Lung (tissue), 12 donors: ENCODE measurements around the gene CNDP2. TPM values are rescaled to one million over a fixed set of nuclear protein-coding genes. Genes with fewer than 3 reads are reported as not detected.

Experiments
- ATAC-seq: fragments of 200-7000 bp; cut with Tn5 transposase; one replicate; pipeline ENCODE4 v1.9.1; 2020; ENCODE audit warnings: moderate number of reproducible peaks; ENCODE audit not compliant: insufficient read depth, low FRiP score
- DNase-seq, 3 donors: peaks; one replicate each; pipeline ENCODE4 v3.0.0-alpha.2; 2013 to 2017
- H3K27ac ChIP-seq, 2 donors: one replicate each; pipeline ENCODE4 v1.5.1; 2013; ENCODE audit warnings: mild to moderate bottlenecking in 2 of 2, moderate library complexity in 2 of 2, control low read depth in 1 of 2, inconsistent platforms in 1 of 2, low read depth in 1 of 2, low read length in 1 of 2
- H3K27me3 ChIP-seq, 3 donors: one replicate each; pipeline ENCODE4 v1.5.1; 2013; ENCODE audit warnings: low read length in 2 of 3; ENCODE audit not compliant: control insufficient read depth in 3 of 3, insufficient read depth in 3 of 3
- H3K36me3 ChIP-seq, 4 donors: one replicate each; pipeline ENCODE4 v1.5.1; 2013; ENCODE audit warnings: low read length in 4 of 4, mild to moderate bottlenecking in 1 of 4, moderate library complexity in 1 of 4; ENCODE audit not compliant: control insufficient read depth in 4 of 4, insufficient read depth in 4 of 4
- H3K4me1 ChIP-seq, 5 donors: one replicate each; pipeline ENCODE4 v1.5.1; 2013; ENCODE audit warnings: low read length in 5 of 5, mild to moderate bottlenecking in 2 of 5, moderate library complexity in 1 of 5; ENCODE audit not compliant: control insufficient read depth in 5 of 5, insufficient read depth in 5 of 5
- H3K4me3 ChIP-seq: one replicate; pipeline ENCODE4 v1.5.1; 2013; ENCODE audit warnings: mild to moderate bottlenecking, control low read depth, moderate library complexity
- H3K9ac ChIP-seq, 2 donors: one replicate each; pipeline ENCODE4 v1.5.1; 2013; ENCODE audit warnings: low read length in 2 of 2, control low read depth in 1 of 2; ENCODE audit not compliant: insufficient read depth in 1 of 2
- H3K9me3 ChIP-seq, 4 donors: one replicate each; pipeline ENCODE4 v1.5.1; 2013; ENCODE audit warnings: low read length in 3 of 4, mild to moderate bottlenecking in 1 of 4, moderate library complexity in 1 of 4; ENCODE audit not compliant: control insufficient read depth in 4 of 4, insufficient read depth in 3 of 4
- CTCF ChIP-seq: IDR thresholded peaks from 2 replicates; pipeline ENCODE4 v1.5.1; 2012; ENCODE audit warnings: mild to moderate bottlenecking; ENCODE audit errors: control extremely low read depth, extremely low read depth
- WGBS, 2 donors: extraction: QIAGEN DNeasy Blood & Tissue Kit; methylation state at CpG; one replicate each; pipeline ENCODE4 v1.1.7; 2013; 5-methylcytosine and 5-hydroxymethylcytosine counted together
- polyA plus RNA-seq, 2 donors: library from polyadenylated mRNA; stranded (reverse); fragments of 200-250 nt; gene quantifications; one replicate each; pipeline ENCODE4 v1.2.1, GENCODE V29; 2013
- total RNA-seq, 2 donors: library from RNA; depleted of rRNA in 1 of 2; stranded (reverse); fragments of >200 nt in 1 of 2; gene quantifications; one replicate each; pipeline ENCODE4 v1.2.1, GENCODE V29; 2014 to 2021
- donor health status: control.
- donor health status: control.
- donor health status: Bipolar disorder and iron deficiency.
- donor health status: healthy.
- donor health status: DM: yes; HTN: yes; CAD: no.

The CNDP2 gene
- total and polyA plus RNA-seq, 4 donors, result 152 to 311 (median 191) TPM

- TF ChIP-seq CTCF, result no peak
- H3K4me1 ChIP-seq, result peaks cover 0 to 2% (median 0%) of the 10 kb centered on the region in 5 donors
- no peaks in the 10 kb centered on the region for H3K9me3 ChIP-seq
- H3K4me3 ChIP-seq, result no peak overlapping the region
- WGBS, 2 donors, result 69 to 73% methylated on average over 6 of the region's 6 CpGs
- no peak for ATAC-seq
- no peaks in the 10 kb centered on the region for H3K36me3 ChIP-seq
- H3K27ac ChIP-seq, result peak overlapping the region in 1 of 2 donors; percentile 6
- no peak for DNase-seq
- no peaks in the 10 kb centered on the region for H3K27me3 ChIP-seq
- no peak overlapping the region for H3K9ac ChIP-seq
Observed at GRCh38 chr18:74478880-74479279, 17.3 kb upstream of the CNDP2 start.

- H3K36me3 ChIP-seq, result no peaks in the 10 kb centered on the region
- peak overlapping the region in 1 of 2 donors; percentile 6 for H3K27ac ChIP-seq
- no peak for DNase-seq
- no peak for ATAC-seq
- no peaks in the 10 kb centered on the region for H3K27me3 ChIP-seq
- no peak overlapping the region for H3K9ac ChIP-seq
- TF ChIP-seq CTCF, result no peak
- H3K4me3 ChIP-seq, result no peak overlapping the region
- 77 to 90% methylated on average over 16 of the region's 16 CpGs for WGBS, 2 donors
- no peaks in the 10 kb centered on the region for H3K9me3 ChIP-seq
- H3K4me1 ChIP-seq, result peaks cover 0 to 2% (median 0%) of the 10 kb centered on the region in 5 donors
Observed at GRCh38 chr18:74479486-74480148, 16.5 kb upstream of the CNDP2 start.

GRCh38 chr18:74480149-74480651, 16.0 kb upstream of the CNDP2 start:
- 81 to 88% methylated on average over 7 of the region's 7 CpGs for WGBS, 2 donors
- H3K4me3 ChIP-seq, result no peak overlapping the region
- ATAC-seq, result no peak
- H3K27me3 ChIP-seq, result no peaks in the 10 kb centered on the region
- H3K9ac ChIP-seq, result no peak overlapping the region
- no peak for TF ChIP-seq CTCF
- no peaks in the 10 kb centered on the region for H3K9me3 ChIP-seq
- peaks cover 0 to 2% (median 0%) of the 10 kb centered on the region in 5 donors for H3K4me1 ChIP-seq
- no peaks in the 10 kb centered on the region for H3K36me3 ChIP-seq
- no peak for DNase-seq
- H3K27ac ChIP-seq, result no peak overlapping the region
